Measurements from ENCODE around the gene MICAL1.

GRCh38 chr6:109473120-109473519 is 17.5 kb upstream of the MICAL1 start:
- no peak for TF ChIP-seq CTCF (tag by site-specific recombination; IDR thresholded peaks at IDR 0.05)
- TF ChIP-seq ZNF324 (tag by site-specific recombination; IDR thresholded peaks at IDR 0.05), result no peak
- TF ChIP-seq ZNF473 (tag by site-specific recombination; IDR thresholded peaks at IDR 0.05), result no peak
- TF ChIP-seq ZNF274 (IDR thresholded peaks at IDR 0.05; ENCODE audit: low read length), result no peak
- TF ChIP-seq ZNF274 (tag by site-specific recombination; IDR thresholded peaks at IDR 0.05; ENCODE audit: borderline replicate concordance), result no peak
- no peak for TF ChIP-seq KLF7 (tag by site-specific recombination; IDR thresholded peaks at IDR 0.05; ENCODE audit: borderline replicate concordance)
- no peak for TF ChIP-seq ZNF549 (tag by site-specific recombination; IDR thresholded peaks at IDR 0.05)
- TF ChIP-seq ZNF692 (tag by site-specific recombination; IDR thresholded peaks at IDR 0.05), result no peak
- TF ChIP-seq RBAK (tag by site-specific recombination; IDR thresholded peaks at IDR 0.05), result no peak
- no peak for TF ChIP-seq ZSCAN5A (tag by site-specific recombination; IDR thresholded peaks at IDR 0.05)
- TF ChIP-seq ZNF488 (tag by site-specific recombination; IDR thresholded peaks at IDR 0.05), result no peak
- no peak for TF ChIP-seq KLF16 (tag by site-specific recombination; IDR thresholded peaks at IDR 0.05)
- TF ChIP-seq PATZ1 (tag by site-specific recombination; IDR thresholded peaks at IDR 0.05), result no peak
- no peak for TF ChIP-seq INSM2 (tag by site-specific recombination; IDR thresholded peaks at IDR 0.05)
